IMR-90 (cell line): ENCODE measurements around the gene KRTAP3-2.
"Not testable (repeated sequence)": the region's sequence is repeated elsewhere in the genome, so short reads cannot be mapped to it uniquely, and the experiment has no call there.

ENCODE experiments used
- BHLHE40 ChIP-seq: fragments of 150-350 bp; IDR thresholded peaks from 2 replicates; pipeline ENCODE4 v1.6.1; 2016; ENCODE audit warnings: mild to moderate bottlenecking, low read depth, low read length
- CTCF ChIP-seq: conservative IDR thresholded peaks from 2 replicates; pipeline ENCODE4 v1.5.1; 2012; ENCODE audit warnings: mild to moderate bottlenecking, low read depth, low read length, improper control_type of control experiment
- ELK1 ChIP-seq: fragments of 150-350 bp; IDR thresholded peaks from 2 replicates; pipeline ENCODE4 v1.6.1; 2016; ENCODE audit warnings: low read depth, mild to moderate bottlenecking, low read length, moderate library complexity, borderline replicate concordance
- MAFK ChIP-seq: IDR thresholded peaks from 2 replicates; pipeline ENCODE4 v1.6.1; 2012; ENCODE audit warnings: low read depth, low read length, improper control_type of control experiment
- MXI1 ChIP-seq: IDR thresholded peaks from 2 replicates; pipeline ENCODE4 v1.6.1; 2012; ENCODE audit warnings: low read depth, mild to moderate bottlenecking, low read length, moderate library complexity, borderline replicate concordance
- POLR2A ChIP-seq: IDR thresholded peaks from 2 replicates; pipeline ENCODE4 v1.6.1; 2012; ENCODE audit warnings: mild to moderate bottlenecking, low read depth, low read length
- RAD21 ChIP-seq: IDR thresholded peaks from 2 replicates; pipeline ENCODE4 v1.6.1; 2012; ENCODE audit warnings: low read length, improper control_type of control experiment
- RCOR1 ChIP-seq: IDR thresholded peaks from 2 replicates; pipeline ENCODE4 v1.6.1; 2012; ENCODE audit warnings: mild to moderate bottlenecking, low read length, improper control_type of control experiment; ENCODE audit not compliant: insufficient replicate concordance
- RFX5 ChIP-seq: IDR thresholded peaks from 2 replicates; pipeline ENCODE4 v1.8.0; 2012; ENCODE audit warnings: low read depth, mild to moderate bottlenecking, low read length, moderate library complexity
- SMC3 ChIP-seq: fragments of 150-350 bp; IDR thresholded peaks from 2 replicates; pipeline ENCODE4 v1.6.1; 2016; ENCODE audit warnings: low read depth, mild to moderate bottlenecking, antibody characterized with exemption, low read length, moderate library complexity
- USF2 ChIP-seq: fragments of 150-350 bp; IDR thresholded peaks from 2 replicates; pipeline ENCODE4 v1.6.1; 2017; ENCODE audit warnings: mild to moderate bottlenecking, antibody characterized with exemption, low read length, low read depth

DNA sequence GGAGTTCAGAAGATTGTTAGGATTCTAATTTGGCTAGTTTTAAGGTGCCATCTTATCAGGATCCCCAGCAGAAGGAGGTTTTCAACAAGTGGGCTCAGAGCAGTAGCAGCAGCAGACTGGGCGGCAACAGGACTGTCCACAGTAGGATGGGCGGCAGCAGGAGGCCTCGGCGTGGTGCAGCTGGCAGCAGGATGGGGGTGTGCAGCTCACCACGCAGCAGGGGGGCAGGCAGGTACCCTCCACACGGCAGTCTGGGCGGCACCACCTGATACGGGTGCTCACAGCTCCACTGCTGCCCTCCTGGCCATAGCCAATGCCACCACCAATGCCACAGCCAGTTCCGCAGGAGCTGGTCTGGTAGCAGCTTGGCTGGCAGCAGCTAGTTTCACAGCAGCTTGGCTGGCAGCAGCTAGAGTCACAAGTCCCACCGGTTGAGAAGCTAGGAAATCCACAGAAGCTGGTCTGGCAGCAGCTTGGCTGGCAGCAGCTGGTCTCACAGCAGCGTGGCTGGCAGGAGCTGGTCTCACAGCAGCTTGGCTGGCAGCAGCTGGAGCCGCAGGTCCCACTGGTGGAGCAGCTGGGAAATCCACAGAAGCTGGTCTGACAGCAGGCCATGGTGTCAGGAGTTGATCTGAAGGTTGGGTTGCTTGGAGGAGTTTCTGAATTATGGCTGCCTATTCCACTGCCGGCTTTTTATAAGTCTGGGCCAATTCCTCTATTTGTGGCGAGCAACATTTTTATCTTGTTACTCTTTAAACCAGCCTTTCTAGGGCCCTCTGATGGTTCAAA, 41.3 kb upstream of the KRTAP3-2 start, which contains the start of gene KRTAP1-1:
- TF ChIP-seq CTCF = 0 out of 2 replicates have a peak, but pooled peaks have one; percentile 16
- not testable (repeated sequence) for TF ChIP-seq BHLHE40, RFX5, MAFK, ELK1, POLR2A, RAD21, MXI1, USF2, RCOR1, SMC3
